ENCODE results near the gene ZRANB1.

ZRANB1 gene

GRCh38 chr10:125008689-125009638, 67.0 kb downstream of the ZRANB1 start:
- no peak for DNase-seq

GRCh38 chr10:125009661-125010161, 67.8 kb downstream of the ZRANB1 start:
- DNase-seq = no peak

- no peak for DNase-seq
These were observed 68.4 kb downstream of the ZRANB1 start for GRCh38 chr10:125010362-125010761.

GRCh38 chr10:125011171-125011925, 69.4 kb downstream of the ZRANB1 start:
- no peak for DNase-seq

GRCh38 chr10:125011926-125012705, 70.2 kb downstream of the ZRANB1 start:
- DNase-seq = no peak

GRCh38 chr10:125012851-125013528, 71.1 kb downstream of the ZRANB1 start:
- DNase-seq = no peak

- DNase-seq = no peak
These were observed 71.6 kb downstream of the ZRANB1 start for GRCh38 chr10:125013529-125013872.

GRCh38 chr10:125014086-125014830, 72.3 kb downstream of the ZRANB1 start:
- DNase-seq = no peak

GRCh38 chr10:125014836-125015355, 73.0 kb downstream of the ZRANB1 start:
- no peak for DNase-seq

- no peak for DNase-seq
These were observed 73.5 kb downstream of the ZRANB1 start for GRCh38 chr10:125015356-125015944.

- DNase-seq = no peak
These were observed 74.2 kb downstream of the ZRANB1 start for GRCh38 chr10:125016123-125016522.

GRCh38 chr10:125016611-125017202, 74.8 kb downstream of the ZRANB1 start:
- DNase-seq = no peak

GRCh38 chr10:125017547-125018298, 75.8 kb downstream of the ZRANB1 start:
- no peak for DNase-seq

- no peak for DNase-seq
These were observed 76.7 kb downstream of the ZRANB1 start for GRCh38 chr10:125018576-125019143.

- no peak for DNase-seq
These were observed 78.5 kb downstream of the ZRANB1 start for GRCh38 chr10:125020386-125020785.

GRCh38 chr10:125020871-125021270, 78.9 kb downstream of the ZRANB1 start:
- DNase-seq = no peak

GRCh38 chr10:125021686-125022344, 79.9 kb downstream of the ZRANB1 start:
- DNase-seq = no peak

GRCh38 chr10:125022671-125023070, 80.7 kb downstream of the ZRANB1 start:
- DNase-seq = no peak

- peak; percentile 70 for DNase-seq
These were observed 81.3 kb downstream of the ZRANB1 start for GRCh38 chr10:125023255-125023654.
